Left ventricle myocardium inferior (tissue), 1 donor: ENCODE results near the gene NAT16. TPM values are rescaled to one million over a fixed set of nuclear protein-coding genes. Genes with fewer than 3 reads are reported as not detected.
"Not testable (repeated sequence)": the region's sequence is repeated elsewhere in the genome, so short reads cannot be mapped to it uniquely, and the experiment has no call there.

Experiments
- DNase-seq: peaks from one replicate; pipeline ENCODE4 v3.0.0-alpha.2; 2020
- H3K27ac ChIP-seq: fragments of 200-600 bp; replicated peaks from 2 replicates; pipeline ENCODE4 v1.8.0; 2021
- H3K27me3 ChIP-seq: fragments of 200-600 bp; 2 replicates; pipeline ENCODE4 v1.8.0; 2021; ENCODE audit warnings: low read depth
- H3K36me3 ChIP-seq: fragments of 200-600 bp; 2 replicates; pipeline ENCODE4 v1.8.0; 2021
- H3K4me1 ChIP-seq: fragments of 200-600 bp; 2 replicates; pipeline ENCODE4 v1.8.0; 2021
- H3K4me3 ChIP-seq: fragments of 200-600 bp; 2 replicates; pipeline ENCODE4 v1.8.0; 2021; ENCODE audit warnings: mild to moderate bottlenecking, moderate library complexity
- H3K9me3 ChIP-seq: fragments of 200-600 bp; replicated peaks from 2 replicates; pipeline ENCODE4 v1.8.0; 2021
- intact Hi-C: fragments of 100-400 bp; cut with micrococcal nuclease; formaldehyde crosslinking; loops from one replicate; pipeline ENCODE4 v1.11.0; 2022
- total RNA-seq: library from RNA; stranded (reverse); fragmentation: NEBNext Ultra II Directional; extraction: Animal tissue kit (Norgen Biotek cat#: 25700); gene quantifications from one replicate; pipeline ENCODE4 v1.2.1, GENCODE V29; 2021
- TF ChIP-seq, protein P1 (sequence below): fragments of 200-600 bp; IDR thresholded peaks from 2 replicates; pipeline ENCODE4 v1.8.0; 2021; ENCODE audit warnings: antibody characterized with exemption, mild to moderate bottlenecking, borderline replicate concordance
- donor health status: DM: no; HTN: yes; CAD: no; lungs with severe emphysema.

The NAT16 gene
- total RNA-seq, 1 donor from 2014 or later, result not detected

DNA sequence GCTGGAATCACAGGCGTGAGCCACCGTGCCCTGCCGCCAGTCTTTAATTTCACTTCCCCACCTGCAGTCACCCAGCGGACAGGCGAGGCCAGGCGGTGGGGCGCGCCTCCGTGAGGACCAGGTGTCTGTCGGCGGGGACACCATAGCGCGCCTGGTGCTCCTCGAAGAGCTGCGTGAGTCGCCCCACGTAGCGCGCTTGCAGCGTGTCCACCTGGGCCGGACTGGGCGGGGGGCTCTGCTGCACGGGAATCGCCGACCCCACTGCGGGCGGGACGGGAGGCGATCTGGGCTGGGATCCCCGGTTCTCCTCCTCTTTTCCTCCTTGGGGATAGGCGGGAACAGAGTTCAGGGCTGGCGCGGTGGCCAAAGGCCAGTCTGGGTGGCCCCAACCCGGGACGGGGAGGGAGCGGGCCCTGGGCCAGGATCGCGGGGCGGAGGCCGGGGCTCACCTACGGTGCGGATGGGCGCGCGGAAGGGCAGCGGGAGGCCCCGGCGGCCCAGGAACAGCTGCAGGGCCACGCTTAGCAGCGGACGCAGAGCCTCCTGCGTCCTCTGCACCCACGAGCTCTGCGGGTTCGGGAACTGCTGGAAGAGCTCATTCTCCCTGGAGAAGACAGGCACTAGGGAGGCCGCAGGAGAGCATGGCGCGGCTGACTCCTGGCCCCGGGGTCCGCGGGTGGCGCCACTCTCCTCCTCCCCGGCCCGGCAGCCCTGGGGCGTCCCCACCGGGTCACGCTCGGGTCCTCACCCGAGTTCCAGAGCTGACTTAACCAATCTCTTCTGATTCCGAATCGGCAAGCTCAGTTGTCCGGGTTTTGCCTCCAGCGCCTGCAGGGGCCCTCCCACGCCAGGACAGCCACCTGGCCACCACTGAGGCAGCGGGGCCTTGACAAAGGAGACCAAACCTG lies 21.9 kb upstream of the NAT16 start:
- no peaks in the 10 kb centered on the region for H3K9me3 ChIP-seq
- peaks cover 8% of the 10 kb centered on the region for H3K36me3 ChIP-seq
- H3K27ac ChIP-seq, result no peak overlapping the region
- H3K4me1 ChIP-seq, result peaks cover 10% of the 10 kb centered on the region
- peaks cover 71% of the 10 kb centered on the region for H3K27me3 ChIP-seq
- intact Hi-C loops, result no loop called here
- DNase-seq, result no peak
- H3K4me3 ChIP-seq, result peak overlapping the region; percentile 42
- TF ChIP-seq, protein P1, sequence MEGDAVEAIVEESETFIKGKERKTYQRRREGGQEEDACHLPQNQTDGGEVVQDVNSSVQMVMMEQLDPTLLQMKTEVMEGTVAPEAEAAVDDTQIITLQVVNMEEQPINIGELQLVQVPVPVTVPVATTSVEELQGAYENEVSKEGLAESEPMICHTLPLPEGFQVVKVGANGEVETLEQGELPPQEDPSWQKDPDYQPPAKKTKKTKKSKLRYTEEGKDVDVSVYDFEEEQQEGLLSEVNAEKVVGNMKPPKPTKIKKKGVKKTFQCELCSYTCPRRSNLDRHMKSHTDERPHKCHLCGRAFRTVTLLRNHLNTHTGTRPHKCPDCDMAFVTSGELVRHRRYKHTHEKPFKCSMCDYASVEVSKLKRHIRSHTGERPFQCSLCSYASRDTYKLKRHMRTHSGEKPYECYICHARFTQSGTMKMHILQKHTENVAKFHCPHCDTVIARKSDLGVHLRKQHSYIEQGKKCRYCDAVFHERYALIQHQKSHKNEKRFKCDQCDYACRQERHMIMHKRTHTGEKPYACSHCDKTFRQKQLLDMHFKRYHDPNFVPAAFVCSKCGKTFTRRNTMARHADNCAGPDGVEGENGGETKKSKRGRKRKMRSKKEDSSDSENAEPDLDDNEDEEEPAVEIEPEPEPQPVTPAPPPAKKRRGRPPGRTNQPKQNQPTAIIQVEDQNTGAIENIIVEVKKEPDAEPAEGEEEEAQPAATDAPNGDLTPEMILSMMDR, result no peak

DNA sequence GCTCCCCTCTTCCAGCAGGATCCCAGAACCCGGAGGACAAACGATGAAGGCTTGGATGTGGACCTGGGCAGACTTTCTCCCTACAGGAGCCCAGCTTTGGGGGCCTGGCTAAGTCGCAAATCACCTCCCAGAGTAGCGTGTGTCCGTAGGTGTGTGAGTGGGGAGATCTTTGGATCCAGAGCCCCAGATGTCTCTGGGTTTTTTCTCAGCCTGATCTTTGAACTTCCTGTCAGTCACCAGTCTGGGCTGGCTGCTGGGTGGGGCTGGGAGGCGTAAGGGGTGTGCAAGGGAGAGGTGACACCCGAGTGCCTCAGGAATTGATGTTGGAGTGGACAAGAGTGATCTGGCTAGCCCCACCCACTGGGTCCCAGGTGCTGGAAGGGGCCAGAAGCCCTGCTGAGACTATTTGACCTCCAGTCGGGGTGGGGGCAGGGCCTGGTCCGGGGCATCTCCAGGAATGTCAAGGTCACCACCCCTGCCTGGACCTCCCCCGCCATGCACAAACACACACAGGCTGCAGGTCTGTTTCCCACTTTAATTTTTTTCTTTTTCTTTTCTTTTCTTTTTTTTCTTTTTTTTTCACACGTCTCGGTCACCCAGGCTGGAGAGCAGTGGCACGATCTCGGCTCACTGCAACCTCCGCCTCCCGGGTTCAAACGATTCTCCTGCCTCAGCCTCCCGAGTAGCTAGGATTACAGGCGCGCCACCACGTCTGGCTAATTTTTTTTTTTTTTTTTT lies 20.9 kb upstream of the NAT16 start, which contains the start of gene MOGAT3:
TSS of gene MOGAT3 (minus strand) at position 175 of the 738 bp plus-strand sequence. CDS start 182 bp downstream, outside the sequence.
- H3K9me3 ChIP-seq, result no peaks in the 10 kb centered on the region
- intact Hi-C loops, result no loop called here
- peaks cover 10% of the 10 kb centered on the region for H3K4me1 ChIP-seq
- peaks cover 4% of the 10 kb centered on the region for H3K36me3 ChIP-seq
- DNase-seq, result no peak
- H3K27me3 ChIP-seq, result peaks cover 80% of the 10 kb centered on the region
- no peak within 1 kb of the TSS for H3K27ac ChIP-seq
- TF ChIP-seq, protein P1, result no peak
- peak within 1 kb of the TSS; percentile 42 for H3K4me3 ChIP-seq

DNA sequence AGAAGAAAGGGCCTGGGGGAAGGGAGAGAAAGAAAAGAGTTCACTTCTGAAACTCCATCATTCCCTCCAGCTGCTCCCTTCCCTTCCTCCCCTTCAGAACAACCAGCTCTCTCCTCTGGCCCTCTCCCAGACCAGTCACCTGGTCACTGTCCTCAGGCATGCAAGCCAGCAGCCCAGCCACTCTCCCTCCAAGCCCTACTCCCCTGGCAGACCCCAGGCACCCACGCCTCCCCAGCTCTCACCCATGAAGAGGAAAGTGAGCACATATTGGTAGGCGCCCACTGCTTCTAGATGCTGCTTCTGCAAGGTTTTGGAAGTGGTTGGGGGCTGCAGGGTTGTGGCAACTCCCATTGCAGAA lies 20.4 kb upstream of the NAT16 start:
- Histone ChIP-seq H3K27ac (no peak overlapping the region), H3K9me3 (no peaks in the 10 kb centered on the region), H3K4me1 (peaks cover 10% of the 10 kb centered on the region), H3K27me3 (peaks cover 86% of the 10 kb centered on the region), H3K4me3 (no peak overlapping the region), H3K36me3 (no peaks in the 10 kb centered on the region)
- TF ChIP-seq, protein P1, result no peak
- intact Hi-C loops, result no loop called here
- no peak for DNase-seq

DNA sequence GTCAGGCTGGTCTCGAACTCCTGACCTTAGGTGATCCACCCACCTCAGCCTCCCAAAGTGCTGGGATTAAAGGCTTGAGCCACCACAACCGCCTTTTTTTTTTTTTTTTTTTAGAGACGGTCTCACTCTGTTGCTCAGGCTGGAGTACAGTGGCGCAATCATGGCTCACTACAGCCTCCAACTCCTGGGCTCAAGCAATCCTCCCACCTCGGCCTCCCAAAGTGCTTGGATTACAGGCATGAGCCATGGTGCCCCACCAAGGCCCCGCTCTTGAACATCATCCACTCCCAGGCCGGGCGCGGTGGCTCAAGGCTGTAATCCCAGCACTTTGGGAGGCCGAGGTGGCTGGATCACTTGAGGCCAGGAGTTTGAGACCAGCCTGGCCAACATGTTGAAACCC lies 19.4 kb upstream of the NAT16 start:
- DNase-seq, intact Hi-C loops, H3K9me3 ChIP-seq, H3K4me3 ChIP-seq, H3K27ac ChIP-seq, H3K36me3 ChIP-seq, H3K4me1 ChIP-seq: not testable (repeated sequence)
- H3K27me3 ChIP-seq, result peaks cover 95% of the 10 kb centered on the region

DNA sequence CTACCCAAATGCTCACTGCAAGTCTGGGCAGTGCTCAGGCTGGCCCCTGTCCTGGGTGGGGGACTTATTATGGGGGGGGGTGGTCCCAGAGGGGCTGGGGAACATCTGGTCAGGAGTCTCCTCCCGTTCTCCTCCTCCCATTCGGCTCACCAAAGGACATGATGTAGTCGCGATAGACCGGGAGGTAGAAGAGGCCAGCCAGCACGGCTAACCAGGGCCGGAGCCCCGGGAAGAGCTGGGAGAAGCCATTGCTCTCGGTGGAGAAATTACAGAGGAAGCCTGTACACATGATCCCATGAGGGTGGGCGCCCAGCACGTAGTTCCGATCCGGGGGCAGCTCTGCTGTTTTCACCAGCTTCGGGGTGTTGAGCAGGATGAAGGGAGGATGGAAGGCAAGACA lies 18.4 kb upstream of the NAT16 start:
- TF ChIP-seq, protein P1, result no peak
- Histone ChIP-seq H3K36me3 (no peaks in the 10 kb centered on the region), H3K9me3 (no peaks in the 10 kb centered on the region), H3K27ac (no peak overlapping the region), H3K4me3 (no peak overlapping the region), H3K27me3 (peaks cover 98% of the 10 kb centered on the region), H3K4me1 (peaks cover 10% of the 10 kb centered on the region)
- no peak for DNase-seq
- intact Hi-C loops, result no loop called here
